HG02943 (cell line): ENCODE measurements around the gene PPIA.
"Not testable (repeated sequence)": the region's sequence is repeated elsewhere in the genome, so short reads cannot be mapped to it uniquely, and the experiment has no call there.

ENCODE experiments used
- ATAC-seq: cut with Tn5 transposase; IDR thresholded peaks from one replicate; pipeline ENCODE4 v1.9.1; 2021; ENCODE audit warnings: mild to moderate bottlenecking, low read depth, moderate library complexity; ENCODE audit not compliant: unreplicated experiment

Gene PPIA

GRCh38 chr7:44784364-44784763 lies 12.1 kb upstream of the PPIA start:
- ATAC-seq = no peak

GRCh38 chr7:44785218-44785617 lies 11.3 kb upstream of the PPIA start:
- ATAC-seq = not testable (repeated sequence)

- ATAC-seq = no peak
These were observed 9.4 kb upstream of the PPIA start for GRCh38 chr7:44787041-44787440.

- no peak for ATAC-seq
These were observed 8.7 kb upstream of the PPIA start for GRCh38 chr7:44787762-44788161.

- no peak for ATAC-seq
These were observed 6.5 kb upstream of the PPIA start for GRCh38 chr7:44789990-44790389.

- ATAC-seq = no peak
These were observed 4.9 kb upstream of the PPIA start for GRCh38 chr7:44791278-44792219.

GRCh38 chr7:44793919-44794318 lies 2.6 kb upstream of the PPIA start:
- no peak for ATAC-seq

GRCh38 chr7:44794331-44794730 lies 2.1 kb upstream of the PPIA start:
- no peak for ATAC-seq

- peak; percentile 29 for ATAC-seq
These were observed 412 bp upstream of the PPIA start for GRCh38 chr7:44796034-44796503.

- ATAC-seq = peak; percentile 48
These were observed 1.1 kb downstream of the PPIA start for GRCh38 chr7:44797329-44798258.

- ATAC-seq = no peak
These were observed 2.3 kb downstream of the PPIA start for GRCh38 chr7:44798649-44799305.

GRCh38 chr7:44799939-44800338 lies 3.5 kb downstream of the PPIA start:
- ATAC-seq = no peak

GRCh38 chr7:44801890-44802289 lies 5.4 kb downstream of the PPIA start:
- ATAC-seq = no peak

GRCh38 chr7:44802418-44803025 lies 6.0 kb downstream of the PPIA start:
- no peak for ATAC-seq

- ATAC-seq = not testable (repeated sequence)
These were observed 7.5 kb downstream of the PPIA start for GRCh38 chr7:44803828-44804519.

GRCh38 chr7:44805950-44806349 lies 9.5 kb downstream of the PPIA start:
- no peak for ATAC-seq

GRCh38 chr7:44808914-44809393 lies 12.5 kb downstream of the PPIA start:
- no peak for ATAC-seq

- no peak for ATAC-seq
These were observed 14.6 kb downstream of the PPIA start for GRCh38 chr7:44811093-44811492.

GRCh38 chr7:44811571-44811970 lies 15.1 kb downstream of the PPIA start:
- ATAC-seq = no peak
